H9 (cell line): ENCODE measurements around the gene FAM3A. TPM values are rescaled to one million over a fixed set of nuclear protein-coding genes. Genes with fewer than 3 reads are reported as not detected.

Experiments
- DNase-seq: peaks from one replicate; pipeline ENCODE4 v3.0.0-alpha.2; 2017
- H2AFZ ChIP-seq: one replicate; pipeline ENCODE4 v1.6.1; 2013; ENCODE audit warnings: mild to moderate bottlenecking, low read length, control low read depth, moderate library complexity
- H2AK5ac ChIP-seq: 2 replicates; pipeline ENCODE4 v1.6.1; 2013; ENCODE audit warnings: low read length, control low read depth, mixed read lengths; ENCODE audit not compliant: insufficient read length
- H2BK120ac ChIP-seq: one replicate; pipeline ENCODE4 v1.6.1; 2013; ENCODE audit warnings: low read depth, mild to moderate bottlenecking, low read length, control low read depth, inconsistent platforms; ENCODE audit not compliant: poor library complexity, severe bottlenecking
- H2BK12ac ChIP-seq: 2 replicates; pipeline ENCODE4 v1.6.1; 2013; ENCODE audit warnings: low read length, control low read depth, mixed read lengths, low read depth; ENCODE audit not compliant: insufficient read length
- H2BK15ac ChIP-seq: 2 replicates; pipeline ENCODE4 v1.6.1; 2013; ENCODE audit warnings: low read depth, low read length, control low read depth
- H2BK20ac ChIP-seq: one replicate; pipeline ENCODE4 v1.6.1; 2013; ENCODE audit warnings: low read depth, mild to moderate bottlenecking, low read length, control low read depth, inconsistent platforms; ENCODE audit not compliant: poor library complexity, severe bottlenecking
- H2BK5ac ChIP-seq: 2 replicates; pipeline ENCODE4 v1.6.1; 2013; ENCODE audit warnings: low read length, control low read depth, mixed read lengths; ENCODE audit not compliant: insufficient read length
- H3K14ac ChIP-seq: 2 replicates; pipeline ENCODE4 v1.6.1; 2013; ENCODE audit warnings: low read length, control low read depth; ENCODE audit not compliant: insufficient read depth
- H3K18ac ChIP-seq: 2 replicates; pipeline ENCODE4 v1.6.1; 2013; ENCODE audit warnings: low read depth, mild to moderate bottlenecking, mixed read lengths, low read length, control low read depth; ENCODE audit not compliant: insufficient read length
- H3K23ac ChIP-seq: 2 replicates; pipeline ENCODE4 v1.6.1; 2013; ENCODE audit warnings: low read length, control low read depth, mixed read lengths, low read depth; ENCODE audit not compliant: insufficient read length
- H3K23me2 ChIP-seq: 2 replicates; pipeline ENCODE4 v1.6.1; 2013; ENCODE audit warnings: low read depth, mild to moderate bottlenecking, mixed read lengths, low read length, control low read depth; ENCODE audit not compliant: insufficient read length, poor library complexity, severe bottlenecking
- H3K27ac ChIP-seq: 2 replicates; pipeline ENCODE4 v1.5.1; 2013; ENCODE audit warnings: low read length, control low read depth, mixed read lengths, low read depth; ENCODE audit not compliant: insufficient read length
- H3K27me3 ChIP-seq: 2 replicates; pipeline ENCODE4 v1.6.1; 2013; ENCODE audit warnings: low read length, control low read depth, inconsistent platforms; ENCODE audit not compliant: insufficient read depth
- H3K4ac ChIP-seq: 2 replicates; pipeline ENCODE4 v1.6.1; 2013; ENCODE audit warnings: low read depth, mild to moderate bottlenecking, control low read depth, inconsistent platforms, low read length, moderate library complexity
- H3K4me1 ChIP-seq: 2 replicates; pipeline ENCODE4 v1.6.1; 2013; ENCODE audit warnings: low read length, control low read depth, inconsistent platforms; ENCODE audit not compliant: insufficient read depth
- H3K4me2 ChIP-seq: 2 replicates; pipeline ENCODE4 v1.6.1; 2013; ENCODE audit warnings: low read length, control low read depth, mixed read lengths; ENCODE audit not compliant: insufficient read length, insufficient read depth
- H3K56ac ChIP-seq: 2 replicates; pipeline ENCODE4 v1.6.1; 2013; ENCODE audit warnings: low read depth, mild to moderate bottlenecking, mixed read lengths, low read length, control low read depth; ENCODE audit not compliant: insufficient read length
- H3K79me1 ChIP-seq: 2 replicates; pipeline ENCODE4 v1.6.1; 2013; ENCODE audit warnings: low read depth, mild to moderate bottlenecking, moderate library complexity, low read length, control low read depth, inconsistent platforms; ENCODE audit not compliant: insufficient read depth, poor library complexity, severe bottlenecking
- H3K79me2 ChIP-seq: 2 replicates; pipeline ENCODE4 v1.6.1; 2013; ENCODE audit warnings: low read length, control low read depth, inconsistent platforms; ENCODE audit not compliant: insufficient read depth
- H3K9ac ChIP-seq: 2 replicates; pipeline ENCODE4 v1.6.1; 2013; ENCODE audit warnings: low read length, control low read depth, mixed read lengths; ENCODE audit not compliant: insufficient read length; ENCODE audit errors: extremely low read depth
- H3K9me3 ChIP-seq: one replicate; pipeline ENCODE4 v1.6.1; 2013; ENCODE audit warnings: low read depth, low read length, inconsistent platforms; ENCODE audit not compliant: control insufficient read depth
- H3T11ph ChIP-seq: one replicate; pipeline ENCODE4 v1.6.1; 2013; ENCODE audit warnings: mild to moderate bottlenecking, low read length, control low read depth, inconsistent platforms
- H4K20me1 ChIP-seq: one replicate; pipeline ENCODE4 v1.6.1; 2013; ENCODE audit not compliant: control insufficient read depth, insufficient read length, insufficient read depth
- H4K5ac ChIP-seq: 2 replicates; pipeline ENCODE4 v1.6.1; 2013; ENCODE audit warnings: low read depth, mild to moderate bottlenecking, mixed read lengths, low read length, control low read depth; ENCODE audit not compliant: insufficient read length
- H4K8ac ChIP-seq: replicated peaks from 2 replicates; pipeline ENCODE4 v1.6.1; 2013; ENCODE audit warnings: low read length, control low read depth, mixed read lengths, low read depth; ENCODE audit not compliant: insufficient read length
- H4K91ac ChIP-seq: 2 replicates; pipeline ENCODE4 v1.6.1; 2013; ENCODE audit warnings: low read depth, mild to moderate bottlenecking, moderate library complexity, mixed read lengths, low read length, control low read depth; ENCODE audit not compliant: insufficient read length
- H3K27ac Mint-ChIP-seq, 3 experiments: 2 replicates in 2 of 3; 3 replicates in 1 of 3; pipeline ENCODE4 v1.8.0; 2020 to 2021; ENCODE audit warnings: mixed read lengths in 3 of 3, mild to moderate bottlenecking in 1 of 3, moderate library complexity in 1 of 3
- H3K27me3 Mint-ChIP-seq: 2 replicates; pipeline ENCODE4 v1.8.0; 2021; ENCODE audit warnings: low read depth, mild to moderate bottlenecking, moderate library complexity, mixed read lengths
- H3K36me3 Mint-ChIP-seq, 3 experiments: 2 replicates in 2 of 3; 3 replicates in 1 of 3; pipeline ENCODE4 v1.8.0; 2020 to 2021; ENCODE audit warnings: low read depth in 3 of 3, mixed read lengths in 3 of 3; ENCODE audit not compliant: insufficient read depth in 1 of 3
- H3K4me1 Mint-ChIP-seq, 2 experiments: 2 replicates each; pipeline ENCODE4 v1.8.0; 2020; ENCODE audit warnings: mixed read lengths in 2 of 2
- H3K4me3 Mint-ChIP-seq, 2 experiments: 2 replicates in 1 of 2; 3 replicates in 1 of 2; pipeline ENCODE4 v1.8.0; 2020 to 2021; ENCODE audit warnings: mild to moderate bottlenecking in 2 of 2, mixed read lengths in 2 of 2, moderate library complexity in 1 of 2
- H3K9me3 Mint-ChIP-seq, 2 experiments: 2 replicates in 1 of 2; 3 replicates in 1 of 2; pipeline ENCODE4 v1.8.0; 2020; ENCODE audit warnings: mild to moderate bottlenecking in 2 of 2, mixed read lengths in 2 of 2, moderate library complexity in 1 of 2
- WGBS: extraction: QIAGEN DNeasy Blood & Tissue Kit; methylation state at CpG from one replicate; pipeline ENCODE4 v1.1.7; 2013; ENCODE audit warnings: missing lambda C conversion rate, low lambda C conversion rate, mixed read lengths; ENCODE audit not compliant: insufficient read length; ENCODE audit errors: extremely low coverage; 5-methylcytosine and 5-hydroxymethylcytosine counted together
- total RNA-seq: library from RNA; stranded (reverse); gene quantifications from 2 replicates; pipeline ENCODE4 v1.2.1, GENCODE V29; 2021
- TF ChIP-seq, protein P1 (sequence below): fragments of 200-600 bp; sonication (generic); conservative IDR thresholded peaks from 3 replicates; pipeline ENCODE4 v1.8.0; 2021; ENCODE audit warnings: antibody characterized with exemption, mild to moderate bottlenecking

FAM3A gene
- total RNA-seq, 1 experiment from 2014 or later: 22.8 TPM

DNA sequence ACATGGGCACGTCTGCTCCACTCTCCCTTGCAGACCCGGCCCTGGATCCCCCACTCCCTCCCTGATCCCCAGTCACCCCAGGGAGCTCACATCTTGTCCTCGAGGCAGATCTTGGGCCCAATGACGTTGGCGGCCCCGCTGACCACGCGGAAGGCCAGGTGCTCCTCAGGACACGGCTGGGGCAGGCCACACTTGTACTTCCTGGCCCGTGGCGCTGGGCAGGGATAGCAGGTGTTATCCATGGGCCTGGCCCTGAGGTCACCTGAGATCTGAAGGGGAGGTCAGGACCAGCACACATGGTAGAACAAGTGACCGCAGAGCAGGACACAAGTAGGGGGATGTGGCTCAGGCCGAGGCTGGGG is 7.7 kb downstream of the FAM3A start:
- TF ChIP-seq, protein P1, sequence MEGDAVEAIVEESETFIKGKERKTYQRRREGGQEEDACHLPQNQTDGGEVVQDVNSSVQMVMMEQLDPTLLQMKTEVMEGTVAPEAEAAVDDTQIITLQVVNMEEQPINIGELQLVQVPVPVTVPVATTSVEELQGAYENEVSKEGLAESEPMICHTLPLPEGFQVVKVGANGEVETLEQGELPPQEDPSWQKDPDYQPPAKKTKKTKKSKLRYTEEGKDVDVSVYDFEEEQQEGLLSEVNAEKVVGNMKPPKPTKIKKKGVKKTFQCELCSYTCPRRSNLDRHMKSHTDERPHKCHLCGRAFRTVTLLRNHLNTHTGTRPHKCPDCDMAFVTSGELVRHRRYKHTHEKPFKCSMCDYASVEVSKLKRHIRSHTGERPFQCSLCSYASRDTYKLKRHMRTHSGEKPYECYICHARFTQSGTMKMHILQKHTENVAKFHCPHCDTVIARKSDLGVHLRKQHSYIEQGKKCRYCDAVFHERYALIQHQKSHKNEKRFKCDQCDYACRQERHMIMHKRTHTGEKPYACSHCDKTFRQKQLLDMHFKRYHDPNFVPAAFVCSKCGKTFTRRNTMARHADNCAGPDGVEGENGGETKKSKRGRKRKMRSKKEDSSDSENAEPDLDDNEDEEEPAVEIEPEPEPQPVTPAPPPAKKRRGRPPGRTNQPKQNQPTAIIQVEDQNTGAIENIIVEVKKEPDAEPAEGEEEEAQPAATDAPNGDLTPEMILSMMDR: no peak

More for the DNA sequence above, 7.7 kb downstream of the FAM3A start:
- peaks cover 63 to 72% of the 10 kb centered on the region in 2 experiments for H3K9me3 Mint-ChIP-seq
- Histone ChIP-seq H2BK20ac (no peak overlapping the region), H3K18ac (no peak overlapping the region), H3K23ac (no peak overlapping the region), H4K8ac (no peak overlapping the region), H3K4ac (no peak overlapping the region), H3K27me3 (no peaks in the 10 kb centered on the region), H3K23me2 (no peaks in the 10 kb centered on the region), H3K56ac (no peak overlapping the region), H3T11ph (no peak overlapping the region), H2BK120ac (no peak overlapping the region), H4K20me1 (no peaks in the 10 kb centered on the region), H3K79me2 (no peaks in the 10 kb centered on the region), H4K5ac (no peak overlapping the region), H3K4me2 (no peak overlapping the region), H3K4me1 (no peaks in the 10 kb centered on the region), H3K27ac (no peak overlapping the region), H2BK12ac (no peak overlapping the region), H2AK5ac (no peak overlapping the region), H4K91ac (no peak overlapping the region), H2BK15ac (no peak overlapping the region), H3K14ac (no peak overlapping the region), H3K79me1 (no peaks in the 10 kb centered on the region), H2BK5ac (no peak overlapping the region), H2AFZ (no peak overlapping the region), H3K9ac (no peak overlapping the region), H3K9me3 (peaks cover 12% of the 10 kb centered on the region)
- no peak overlapping the region for H3K27ac Mint-ChIP-seq
- H3K4me1 Mint-ChIP-seq: no peaks in the 10 kb centered on the region
- no peak overlapping the region for H3K4me3 Mint-ChIP-seq
- no peak for DNase-seq
- H3K27me3 Mint-ChIP-seq: no peaks in the 10 kb centered on the region; the same call in 1 of the 2 replicates
- H3K36me3 Mint-ChIP-seq: peaks cover 30 to 44% (median 34%) of the 10 kb centered on the region in 3 experiments
- WGBS: no CpG with 5 or more reads among the region's 13 CpGs
